ENCODE measurements around the gene FOXP4. TPM values are rescaled to one million over a fixed set of nuclear protein-coding genes. Genes with fewer than 3 reads are reported as not detected.

FOXP4 gene
- polyA plus RNA-seq, 2 of the 4 experiments (the other 2 are of a cell fraction), result 2.6 to 14.2 TPM

DNA sequence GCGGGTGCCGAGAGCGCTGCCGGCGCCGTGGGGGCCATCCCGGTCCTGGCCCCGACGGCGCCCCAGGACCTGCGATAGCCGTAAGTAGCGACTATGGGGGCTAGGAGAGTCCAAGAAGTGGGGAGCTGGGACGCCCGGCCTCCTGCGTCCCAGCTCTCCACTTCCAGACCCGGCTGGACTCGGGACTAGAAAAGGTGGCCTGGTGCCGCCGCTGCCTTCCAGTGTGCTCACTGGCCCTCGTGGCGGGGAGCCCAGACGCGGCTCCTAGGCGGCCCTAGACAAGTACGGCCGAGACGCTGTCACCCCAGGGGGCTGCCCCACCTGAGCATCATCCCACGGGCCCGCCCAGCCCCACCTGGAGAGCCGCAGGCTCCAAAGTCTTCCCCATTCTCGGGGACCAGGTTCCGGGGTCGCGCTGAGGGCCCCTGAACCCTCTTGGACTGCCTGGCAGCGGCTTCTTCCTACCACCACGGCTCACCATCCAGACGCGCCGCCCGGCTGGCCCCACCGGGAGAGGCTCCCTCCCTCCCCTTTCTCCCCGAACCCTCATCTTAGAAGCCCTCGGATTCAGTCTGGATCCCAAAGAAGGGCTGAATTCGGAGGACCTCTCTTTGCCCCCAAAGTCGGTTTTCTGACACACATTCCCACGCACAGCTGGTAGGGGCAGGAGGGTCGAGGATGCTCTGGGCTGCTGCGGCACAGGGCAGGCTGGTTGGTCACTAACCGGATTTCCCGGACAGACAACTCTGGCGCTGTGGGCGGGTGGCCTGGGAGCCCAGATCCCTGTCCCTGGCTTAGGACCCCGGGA lies 91.2 kb downstream of the FOXP4 start:
- POLR2A ChIA-PET, result interaction anchor here (1.0 kb wide), 1 partner anchor 12 kb away, joined by 3 read pairs; no protein-coding TSS in a partner anchor
- TF ChIP-seq RFX5 (IDR thresholded peaks at IDR 0.05), result no peak
- no peak for TF ChIP-seq SMC3 (IDR thresholded peaks at IDR 0.05)
- no peak for TF ChIP-seq RAD21 (conservative IDR thresholded peaks at IDR 0.05 in 1 of 2, IDR thresholded peaks at IDR 0.05 in 1 of 2)
- TF ChIP-seq RCOR1 (IDR thresholded peaks at IDR 0.05; ENCODE audit: low read depth, low read length), result no peak
- TF ChIP-seq, protein P1, sequence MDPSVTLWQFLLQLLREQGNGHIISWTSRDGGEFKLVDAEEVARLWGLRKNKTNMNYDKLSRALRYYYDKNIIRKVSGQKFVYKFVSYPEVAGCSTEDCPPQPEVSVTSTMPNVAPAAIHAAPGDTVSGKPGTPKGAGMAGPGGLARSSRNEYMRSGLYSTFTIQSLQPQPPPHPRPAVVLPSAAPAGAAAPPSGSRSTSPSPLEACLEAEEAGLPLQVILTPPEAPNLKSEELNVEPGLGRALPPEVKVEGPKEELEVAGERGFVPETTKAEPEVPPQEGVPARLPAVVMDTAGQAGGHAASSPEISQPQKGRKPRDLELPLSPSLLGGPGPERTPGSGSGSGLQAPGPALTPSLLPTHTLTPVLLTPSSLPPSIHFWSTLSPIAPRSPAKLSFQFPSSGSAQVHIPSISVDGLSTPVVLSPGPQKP (IDR thresholded peaks at IDR 0.05; ENCODE audit: low read depth, low read length), result no peak
- TF ChIP-seq HMGXB4 (CRISPR knock-in tag; IDR thresholded peaks at IDR 0.05; ENCODE audit: borderline replicate concordance), result no peak
- ATAC-seq (peak; percentile 14 to 49; a peak in 3 of 6 replicates), FAIRE-seq (no peak), DNase-seq (ENCODE audit: low read depth in 1 of 2, low spot score in 1 of 2) (no peak)
- CTCF ChIA-PET, result interaction anchor here (1.1 kb wide), 1 partner anchor 47 kb away, joined by 3 read pairs; no protein-coding TSS in a partner anchor
- Histone ChIP-seq H3K27ac (peak overlapping the region; percentile 70 to 87; a peak in 5 of 6 replicates), H3K9me3 (no peaks in the 10 kb centered on the region), H3K4me3 (peak overlapping the region; percentile 39; the same call in 2 of the 3 replicates), H3K4me1 (0 out of 3 replicates have a peak, but pooled peaks cover 6% of the 10 kb centered on the region), H3K4me2 (peak overlapping the region; percentile 92)
- WGBS (ENCODE audit: missing lambda C conversion rate), result 89% methylated on average over 17 of the region's 54 CpGs

- POLR2A ChIA-PET, result no interaction called here
- FAIRE-seq (no peak), ATAC-seq (no peak), DNase-seq (ENCODE audit: low read depth in 1 of 2, low spot score in 1 of 2) (no peak)
- Histone ChIP-seq H3K4me1 (0 out of 3 replicates have a peak, but pooled peaks cover 6% of the 10 kb centered on the region), H3K4me2 (peak within 1 kb of the TSS; percentile 92), H3K9me3 (no peaks in the 10 kb centered on the region), H3K27ac (peak within 1 kb of the TSS in 1 of 2 experiments; percentile 87; a peak in 3 of 6 replicates), H3K4me3 (no peak within 1 kb of the TSS)
- CTCF ChIA-PET, result no interaction called here
- TF ChIP-seq GATA3 (IDR thresholded peaks at IDR 0.05; ENCODE audit: borderline replicate concordance) (no peak), ATOH8 (CRISPR knock-in tag; IDR thresholded peaks at IDR 0.05; ENCODE audit: low read depth) (no peak), CBX8 (IDR thresholded peaks at IDR 0.05) (no peak), CHD2 (IDR thresholded peaks at IDR 0.05; ENCODE audit: low read length, partially characterized antibody) (no peak), KDM5A (IDR thresholded peaks at IDR 0.05) (no peak), NFE2L2 (conservative IDR thresholded peaks at IDR 0.05; ENCODE audit: low read length) (no peak), RNF2 (IDR thresholded peaks at IDR 0.05; ENCODE audit: borderline replicate concordance, low read depth) (no peak), FOSB (CRISPR knock-in tag; IDR thresholded peaks at IDR 0.05) (no peak), ZC3H11A (IDR thresholded peaks at IDR 0.05) (no peak), JUN (IDR thresholded peaks at IDR 0.05) (no peak), HOXA7 (CRISPR knock-in tag; IDR thresholded peaks at IDR 0.05) (no peak), HMGXB4 (CRISPR knock-in tag; IDR thresholded peaks at IDR 0.05; ENCODE audit: borderline replicate concordance) (no peak), HES2 (IDR thresholded peaks at IDR 0.05) (no peak), RCOR1 (IDR thresholded peaks at IDR 0.05; ENCODE audit: low read depth, low read length) (no peak)
- TF ChIP-seq, protein P2, sequence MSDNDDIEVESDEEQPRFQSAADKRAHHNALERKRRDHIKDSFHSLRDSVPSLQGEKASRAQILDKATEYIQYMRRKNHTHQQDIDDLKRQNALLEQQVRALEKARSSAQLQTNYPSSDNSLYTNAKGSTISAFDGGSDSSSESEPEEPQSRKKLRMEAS (IDR thresholded peaks at IDR 0.05), result no peak
- TF ChIP-seq, protein P3, sequence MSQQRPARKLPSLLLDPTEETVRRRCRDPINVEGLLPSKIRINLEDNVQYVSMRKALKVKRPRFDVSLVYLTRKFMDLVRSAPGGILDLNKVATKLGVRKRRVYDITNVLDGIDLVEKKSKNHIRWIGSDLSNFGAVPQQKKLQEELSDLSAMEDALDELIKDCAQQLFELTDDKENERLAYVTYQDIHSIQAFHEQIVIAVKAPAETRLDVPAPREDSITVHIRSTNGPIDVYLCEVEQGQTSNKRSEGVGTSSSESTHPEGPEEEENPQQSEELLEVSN (IDR thresholded peaks at IDR 0.05; ENCODE audit: borderline replicate concordance, low read depth), result no peak
- TF ChIP-seq, protein P4, sequence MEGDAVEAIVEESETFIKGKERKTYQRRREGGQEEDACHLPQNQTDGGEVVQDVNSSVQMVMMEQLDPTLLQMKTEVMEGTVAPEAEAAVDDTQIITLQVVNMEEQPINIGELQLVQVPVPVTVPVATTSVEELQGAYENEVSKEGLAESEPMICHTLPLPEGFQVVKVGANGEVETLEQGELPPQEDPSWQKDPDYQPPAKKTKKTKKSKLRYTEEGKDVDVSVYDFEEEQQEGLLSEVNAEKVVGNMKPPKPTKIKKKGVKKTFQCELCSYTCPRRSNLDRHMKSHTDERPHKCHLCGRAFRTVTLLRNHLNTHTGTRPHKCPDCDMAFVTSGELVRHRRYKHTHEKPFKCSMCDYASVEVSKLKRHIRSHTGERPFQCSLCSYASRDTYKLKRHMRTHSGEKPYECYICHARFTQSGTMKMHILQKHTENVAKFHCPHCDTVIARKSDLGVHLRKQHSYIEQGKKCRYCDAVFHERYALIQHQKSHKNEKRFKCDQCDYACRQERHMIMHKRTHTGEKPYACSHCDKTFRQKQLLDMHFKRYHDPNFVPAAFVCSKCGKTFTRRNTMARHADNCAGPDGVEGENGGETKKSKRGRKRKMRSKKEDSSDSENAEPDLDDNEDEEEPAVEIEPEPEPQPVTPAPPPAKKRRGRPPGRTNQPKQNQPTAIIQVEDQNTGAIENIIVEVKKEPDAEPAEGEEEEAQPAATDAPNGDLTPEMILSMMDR (IDR thresholded peaks at IDR 0.05), result no peak
- 93% methylated on average over 58 of the region's 86 CpGs for WGBS (ENCODE audit: missing lambda C conversion rate)
Observed at GRCh38 chr6:41638002-41638934, 92.1 kb downstream of the FOXP4 start, which contains the start of gene MDFI. Gene MDFI, plus strand, starts transcription at chr6:41638468. Its CDS starts 282 bp downstream, at chr6:41638750.

Data from A549 (cell line).